HG03571 (cell line): ENCODE data around the gene PHB1.

Source experiments
- ATAC-seq: cut with Tn5 transposase; IDR thresholded peaks from one replicate; pipeline ENCODE4 v1.9.1; 2021; ENCODE audit not compliant: unreplicated experiment

PHB1 gene

DNA sequence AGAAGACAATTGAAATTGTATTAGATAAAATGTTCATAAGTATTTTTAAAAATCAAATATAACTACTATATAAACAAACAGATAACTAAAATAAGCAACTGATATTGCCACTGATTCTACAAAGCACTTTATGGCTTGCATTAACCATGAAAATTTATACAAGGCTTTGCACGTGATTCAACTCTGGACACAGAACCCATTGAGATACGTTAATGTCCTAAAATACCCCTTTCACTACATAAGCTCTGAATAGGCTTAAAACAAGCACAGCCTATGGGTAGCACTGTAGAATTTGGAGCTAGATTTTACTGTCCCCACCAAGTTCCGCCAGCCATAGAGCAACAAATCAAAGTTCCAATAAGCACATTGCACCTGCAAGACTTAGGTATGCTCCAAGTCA, 57.2 kb downstream of the PHB1 start:
- ATAC-seq = no peak

DNA sequence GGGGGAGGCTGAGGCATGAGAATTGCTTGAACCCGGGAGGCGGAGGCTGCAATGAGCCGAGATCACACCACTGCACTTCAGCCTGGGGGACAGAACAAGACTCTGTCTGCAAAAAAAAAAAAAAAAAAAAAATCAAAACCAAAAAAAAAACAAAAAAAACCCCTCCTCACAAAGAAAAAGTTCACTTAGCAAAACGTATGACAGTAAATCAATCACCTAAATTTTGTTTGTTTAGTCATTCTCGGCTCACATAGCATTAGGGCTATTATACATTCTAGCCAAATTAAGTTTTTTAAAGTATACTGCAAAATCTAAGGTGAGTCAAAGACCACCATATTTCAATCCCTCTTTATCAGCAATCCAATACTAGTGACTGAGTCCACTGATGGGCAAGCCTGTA, 58.4 kb downstream of the PHB1 start:
- no peak for ATAC-seq
